ENCODE measurements around the gene AGBL1.

AGBL1 gene

DNA sequence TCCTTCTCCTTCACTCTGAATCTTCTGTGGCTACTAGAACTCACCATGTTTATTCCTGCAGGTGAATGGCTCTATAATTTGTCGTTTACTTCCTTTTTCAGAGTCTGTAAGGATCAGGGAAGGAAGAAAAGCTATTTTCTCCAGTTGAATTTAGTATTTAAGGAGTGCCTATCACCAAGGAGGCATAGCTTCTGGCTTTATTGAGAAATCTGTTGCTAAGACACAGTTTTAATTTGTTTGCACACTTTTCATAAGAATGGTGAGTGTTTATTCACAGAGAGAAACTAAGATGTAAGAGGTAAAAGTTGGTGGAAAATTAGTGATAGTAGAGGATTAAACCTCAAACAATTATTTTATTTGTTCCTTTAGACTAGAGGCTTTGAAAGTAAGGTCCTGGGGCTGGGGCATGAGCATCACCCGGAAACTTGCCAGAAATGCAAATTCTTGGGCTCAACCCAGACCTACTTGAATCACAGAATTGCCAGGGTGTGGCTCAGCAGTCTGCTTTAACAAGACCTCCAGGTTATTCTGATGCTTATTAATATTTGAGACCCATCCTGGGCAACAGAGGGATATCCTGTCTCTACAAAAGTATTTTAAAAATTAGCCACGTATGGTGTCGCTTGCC, 461.3 kb downstream of the AGBL1 start:
- DNase-seq, result no peak

DNA sequence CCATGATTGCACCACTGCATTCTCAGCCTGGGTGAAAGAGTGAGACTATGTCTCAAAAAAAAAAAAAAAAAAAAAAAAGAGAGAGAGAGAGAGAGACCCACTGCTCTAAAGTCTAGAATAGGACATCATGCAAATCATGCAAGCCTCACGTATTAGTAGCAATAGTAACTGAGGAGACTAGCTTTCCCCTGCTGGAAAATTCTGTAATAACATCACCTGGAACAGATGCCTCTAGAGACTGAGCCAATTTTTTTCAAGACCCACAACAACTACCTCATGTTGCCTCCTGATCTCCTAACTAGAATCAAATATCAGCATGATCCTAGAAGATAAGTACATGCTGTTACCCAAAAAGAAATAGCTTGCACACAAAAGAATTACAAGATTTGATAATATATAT, 461.9 kb downstream of the AGBL1 start:
- DNase-seq, result no peak

DNA sequence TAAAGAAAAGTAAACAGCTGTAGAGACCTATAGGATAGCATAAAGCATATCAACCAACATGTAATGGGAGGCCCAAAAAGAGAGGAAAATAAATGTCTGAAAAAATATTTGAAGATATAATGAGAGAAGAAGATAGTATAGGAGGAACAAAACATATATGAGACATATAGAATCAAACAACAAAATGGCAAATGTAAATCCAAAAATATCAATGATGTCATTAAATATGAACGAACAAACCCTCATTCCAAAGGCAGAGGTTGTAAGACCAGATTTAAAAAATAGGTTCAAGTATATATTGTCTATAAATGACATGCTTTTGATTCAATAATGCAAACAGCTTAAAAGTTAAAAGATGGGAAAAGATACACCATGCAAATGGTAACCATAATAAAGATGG, 470.4 kb downstream of the AGBL1 start:
- DNase-seq, result no peak

DNA sequence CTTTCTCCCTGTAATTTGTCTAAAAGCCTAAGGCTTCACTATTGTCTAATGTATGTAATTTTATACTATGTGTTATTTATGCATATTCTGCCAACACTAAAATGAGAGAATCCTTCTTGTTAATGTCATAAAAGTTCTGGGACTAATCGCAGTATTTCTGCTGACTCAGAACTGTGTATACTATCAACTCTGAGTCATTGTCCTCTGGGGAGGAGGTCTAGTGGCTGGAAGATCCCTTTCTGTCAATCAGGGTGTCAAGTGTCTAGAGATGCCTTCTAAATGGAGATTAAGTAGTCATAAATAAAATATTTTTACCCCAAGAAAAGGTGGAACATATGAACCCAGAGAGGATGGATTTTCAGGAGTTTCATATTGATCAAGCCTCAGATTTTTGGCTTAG, 473.4 kb downstream of the AGBL1 start:
- no peak for DNase-seq

DNA sequence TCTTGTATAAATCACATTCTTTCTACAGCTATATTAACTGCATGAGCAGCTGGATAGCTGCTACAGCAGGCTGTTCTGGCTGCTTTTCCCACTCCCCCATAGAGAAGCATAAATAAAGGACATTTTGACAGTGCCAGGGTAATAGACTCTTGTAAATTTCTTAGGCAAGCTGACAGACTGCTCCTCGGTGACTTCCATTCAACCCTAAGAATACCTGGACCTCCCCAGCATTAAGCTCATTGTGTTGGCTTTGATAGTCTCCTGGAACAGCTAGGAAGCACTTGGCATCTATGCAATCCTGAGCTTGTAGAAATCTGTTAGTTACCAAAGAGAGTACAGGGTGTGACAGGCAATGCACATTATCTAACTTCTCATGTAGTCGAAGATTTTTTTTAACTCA, 475.4 kb downstream of the AGBL1 start:
- DNase-seq, result no peak

DNA sequence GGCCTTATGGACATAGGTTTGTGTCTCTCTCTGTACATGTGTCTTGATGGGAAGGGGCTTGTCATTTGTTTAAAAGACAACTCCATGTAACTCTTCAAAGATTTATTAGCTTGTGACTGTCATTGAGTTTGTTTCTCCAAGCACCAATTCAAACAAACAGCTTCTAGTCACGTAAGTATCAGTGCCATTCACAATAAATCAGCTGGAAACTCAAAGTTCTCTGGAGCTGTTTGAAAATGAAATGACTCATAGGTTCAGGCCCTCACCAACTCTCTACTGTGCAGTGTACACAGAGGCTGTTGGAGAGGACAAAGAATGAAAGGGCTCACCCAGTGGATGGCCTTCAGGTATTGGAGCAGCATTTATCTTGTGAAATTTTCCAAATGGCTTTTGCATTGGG, 476.3 kb downstream of the AGBL1 start:
- DNase-seq, result no peak

DNA sequence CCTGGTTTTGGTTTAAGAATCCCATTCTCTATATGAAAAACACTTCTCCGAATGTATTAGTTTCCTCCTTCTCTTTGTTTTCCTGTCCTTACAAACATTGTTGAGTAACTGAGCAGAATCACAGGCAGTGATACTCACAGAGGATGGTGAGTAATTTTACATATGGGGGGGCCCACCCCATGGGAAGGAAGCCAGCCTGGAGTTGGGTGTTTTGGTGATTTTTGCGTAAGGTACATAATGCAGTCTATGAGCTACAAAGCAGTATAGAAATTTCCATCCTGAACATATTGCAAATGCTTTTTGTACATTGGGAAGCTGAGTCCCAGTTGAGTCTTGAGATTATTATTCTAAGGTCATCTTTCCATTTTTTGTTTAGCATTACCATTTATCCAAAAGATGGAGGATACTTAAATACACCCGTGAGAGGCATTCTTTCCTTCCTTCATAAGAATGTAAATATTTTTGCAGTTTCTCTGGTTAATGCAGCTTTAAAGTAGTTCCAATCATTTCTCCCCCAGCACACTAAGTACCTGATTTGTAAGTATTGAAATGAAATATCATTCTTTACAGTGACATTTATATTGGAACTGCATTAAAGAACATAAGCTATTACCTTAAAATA, 476.8 kb downstream of the AGBL1 start:
- no peak for DNase-seq

DNA sequence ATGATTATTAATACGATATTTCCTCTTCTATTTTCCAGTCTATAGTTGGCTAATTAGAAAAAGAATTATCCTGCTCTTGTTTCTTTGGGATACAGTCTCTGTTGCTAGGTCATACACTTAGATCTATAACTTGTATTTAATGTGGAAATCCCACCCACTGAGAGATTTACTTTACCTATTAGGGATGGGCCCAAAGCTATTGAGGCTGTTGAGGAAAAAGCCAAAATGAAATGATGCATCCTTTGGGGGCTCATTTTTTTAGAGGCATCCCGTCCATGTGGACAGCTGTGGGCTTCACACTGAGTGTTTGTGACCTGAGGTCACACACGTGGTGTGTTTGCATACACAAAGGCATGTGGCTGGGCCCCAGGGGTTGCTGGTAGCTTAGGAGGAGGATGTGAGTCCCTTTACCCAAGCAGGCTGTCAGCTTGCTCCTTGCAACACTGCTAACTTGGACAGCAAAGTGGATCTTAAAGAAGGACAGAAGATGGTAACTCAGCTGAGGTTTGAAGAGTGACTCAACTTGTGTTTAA, 477.4 kb downstream of the AGBL1 start:
- no peak for DNase-seq

DNA sequence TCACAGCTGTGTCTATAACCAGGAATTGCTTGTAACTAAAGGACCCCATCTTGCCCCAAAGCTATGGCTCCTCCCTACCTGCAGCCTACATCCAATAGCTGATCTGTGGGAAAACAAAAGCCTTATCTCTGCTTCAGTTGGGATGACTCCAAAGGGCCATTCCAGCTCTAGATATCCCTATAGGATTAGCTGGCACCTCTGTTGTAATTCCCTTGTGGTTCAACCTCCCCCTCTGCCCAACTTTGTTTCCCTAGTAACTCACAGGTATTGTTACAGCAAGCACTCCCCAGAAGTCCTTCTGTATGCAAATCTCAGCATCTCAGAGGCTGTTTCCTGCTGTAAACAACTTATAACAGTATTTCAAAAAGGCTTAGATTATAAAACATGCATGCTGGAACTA, 478.6 kb downstream of the AGBL1 start:
- no peak for DNase-seq

DNA sequence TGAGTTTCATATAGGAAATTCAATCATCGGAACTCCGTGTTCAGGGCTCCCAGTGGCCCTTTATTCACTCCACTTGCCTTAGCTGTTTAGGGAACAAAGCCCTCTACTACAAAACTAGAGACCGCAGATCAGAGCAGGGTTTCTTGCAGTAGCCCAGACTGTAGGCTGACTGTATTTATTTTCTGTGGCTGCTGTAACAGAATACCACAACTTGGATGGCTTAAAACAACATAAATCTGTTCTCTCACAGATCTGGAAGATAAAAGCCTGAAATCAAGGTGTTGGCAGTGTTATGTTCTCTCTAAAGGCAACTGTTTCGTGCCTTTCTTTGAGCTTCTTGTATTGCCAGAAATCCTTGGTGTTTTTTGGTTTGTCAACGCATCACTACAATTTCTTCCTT, 479.0 kb downstream of the AGBL1 start:
- no peak for DNase-seq

DNA sequence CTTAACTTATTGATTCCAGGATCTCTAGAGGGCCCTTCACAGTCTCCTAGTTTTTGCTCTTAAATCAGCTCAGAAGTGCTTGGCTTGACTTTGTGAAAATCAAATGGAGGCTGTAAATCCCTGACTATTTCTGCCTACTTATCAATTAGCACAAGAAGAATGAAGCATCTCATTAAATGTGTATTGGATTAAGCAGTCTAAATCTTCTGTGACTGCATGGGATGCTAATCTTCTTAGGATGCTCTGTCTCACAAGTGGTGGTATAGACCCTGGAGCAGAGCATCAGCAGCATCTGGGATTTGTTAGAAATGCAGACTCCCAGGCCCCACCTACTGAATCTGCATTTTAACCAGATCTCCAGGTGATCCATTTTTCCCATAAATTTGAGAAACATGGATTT, 488.7 kb downstream of the AGBL1 start:
- DNase-seq, result no peak

DNA sequence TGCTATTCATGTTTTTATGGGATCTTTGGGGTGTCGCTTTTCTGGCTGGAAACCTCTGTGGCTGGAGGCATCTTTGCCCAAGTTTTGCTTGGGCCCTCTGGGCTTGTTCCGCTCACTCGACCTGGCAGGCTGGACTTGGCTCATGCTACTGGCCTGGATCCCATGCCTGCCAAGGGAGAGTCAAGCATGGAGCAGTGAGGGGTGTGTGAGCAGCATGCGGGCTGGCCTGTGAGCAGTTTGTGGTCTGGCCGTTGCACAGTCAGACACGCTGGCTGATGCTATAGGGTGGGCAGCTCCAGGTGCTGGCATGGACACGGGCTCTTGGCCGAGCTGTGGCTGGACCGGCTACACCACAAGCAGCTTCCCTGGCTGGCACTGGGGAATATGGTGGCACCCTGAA, 491.1 kb downstream of the AGBL1 start:
- no peak for DNase-seq

DNA sequence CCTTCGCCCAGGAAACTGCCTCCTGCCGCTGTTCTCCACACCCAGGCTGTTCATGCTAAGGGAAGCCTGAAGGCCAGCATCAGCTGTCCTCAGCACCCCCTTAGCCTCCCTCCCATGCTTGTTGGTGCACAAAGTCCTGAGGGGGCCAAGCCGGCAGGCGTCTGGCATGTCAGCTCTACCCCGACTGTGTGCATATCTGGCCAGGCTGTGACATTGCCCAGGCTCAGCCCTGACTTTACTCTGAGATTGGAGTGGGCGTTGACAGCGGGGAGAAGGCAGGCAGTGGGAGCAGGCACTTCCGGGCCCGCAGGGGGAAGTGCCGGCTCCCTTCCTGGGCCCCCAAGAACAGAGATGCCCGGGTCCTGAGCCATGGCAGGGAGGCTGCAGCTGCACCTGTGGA, 492.2 kb downstream of the AGBL1 start:
- DNase-seq, result no peak

DNA sequence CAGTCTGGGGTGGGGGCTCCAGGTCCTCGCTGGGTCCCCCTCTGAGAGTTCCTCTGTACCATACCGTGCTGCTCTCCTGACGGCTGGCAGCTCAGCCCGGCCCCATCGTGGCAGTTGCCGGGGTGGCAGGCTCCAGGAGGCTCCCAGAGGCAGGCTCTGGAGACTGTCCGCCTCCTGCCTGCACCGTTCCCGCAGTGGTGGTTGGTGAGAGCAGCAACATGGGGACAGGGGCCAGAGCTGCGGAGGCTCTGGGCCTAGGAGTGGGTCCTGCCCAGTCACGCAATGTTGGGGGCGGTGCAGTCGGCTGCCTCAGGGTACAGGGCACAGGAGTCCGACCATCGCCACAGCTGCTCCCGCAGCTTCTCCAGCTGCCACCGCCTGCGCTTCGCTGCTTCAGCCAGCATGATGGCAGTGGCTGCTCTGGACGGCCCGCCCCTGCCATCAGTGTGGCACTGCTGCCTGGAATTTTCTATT, 492.7 kb downstream of the AGBL1 start:
- no peak for DNase-seq

DNA sequence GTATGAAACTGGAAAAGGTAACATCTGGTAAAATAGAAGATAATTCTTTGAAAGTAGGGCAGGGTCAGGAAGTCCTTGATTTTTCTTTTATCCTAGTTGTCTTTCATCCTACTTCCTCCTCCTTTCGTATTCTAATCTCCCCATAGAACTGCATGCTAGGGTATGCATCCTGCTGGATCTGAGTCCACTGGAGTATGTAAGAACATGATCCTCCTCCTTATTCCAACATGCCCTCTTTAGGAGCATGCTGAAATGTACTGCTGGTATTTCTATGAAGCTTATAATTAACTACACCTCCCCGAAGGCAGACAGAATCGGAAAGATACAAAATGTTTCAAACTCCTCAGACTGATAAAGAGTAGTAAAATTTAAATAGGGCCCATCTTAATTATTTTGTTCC, 493.8 kb downstream of the AGBL1 start:
- no peak for DNase-seq

DNA sequence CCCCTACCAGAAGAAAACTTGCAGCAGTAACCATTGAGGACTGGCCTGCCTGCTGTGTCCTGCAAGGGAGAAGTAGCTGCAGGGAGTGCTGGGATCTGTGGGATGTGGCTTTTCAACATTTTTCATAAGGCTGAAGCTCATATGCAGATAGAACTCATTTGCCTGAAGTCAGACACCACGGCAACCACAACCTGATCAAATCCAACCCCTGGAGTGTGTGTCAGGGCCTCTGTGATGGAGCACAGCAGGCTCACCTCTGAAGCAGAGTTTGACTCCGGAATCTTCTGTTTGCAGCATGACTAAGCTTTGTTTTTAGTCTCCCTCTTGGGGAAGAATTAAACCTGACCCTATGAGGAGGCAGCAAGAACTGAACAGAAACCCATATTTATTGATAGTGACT, 508.7 kb downstream of the AGBL1 start:
- DNase-seq, result no peak

DNA sequence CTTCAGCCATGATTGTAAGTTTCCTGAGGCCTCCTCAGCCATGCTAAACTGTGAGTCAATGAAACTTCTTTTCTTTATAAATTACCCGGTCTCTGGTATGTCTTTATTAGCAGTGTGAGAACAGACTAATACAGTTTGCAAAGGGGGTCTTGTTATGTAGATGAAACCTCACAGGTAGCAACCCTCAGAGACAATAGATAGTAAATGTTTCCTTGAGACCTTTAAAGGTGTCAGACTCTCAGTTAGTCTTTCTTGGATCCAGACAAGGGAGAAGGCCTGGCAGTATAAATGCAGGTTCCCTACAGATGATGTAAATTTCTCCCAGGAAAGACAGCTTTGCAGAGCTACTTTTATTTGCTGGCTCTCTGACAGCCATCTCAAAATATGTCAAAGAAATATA, 510.8 kb downstream of the AGBL1 start:
- no peak for DNase-seq

DNA sequence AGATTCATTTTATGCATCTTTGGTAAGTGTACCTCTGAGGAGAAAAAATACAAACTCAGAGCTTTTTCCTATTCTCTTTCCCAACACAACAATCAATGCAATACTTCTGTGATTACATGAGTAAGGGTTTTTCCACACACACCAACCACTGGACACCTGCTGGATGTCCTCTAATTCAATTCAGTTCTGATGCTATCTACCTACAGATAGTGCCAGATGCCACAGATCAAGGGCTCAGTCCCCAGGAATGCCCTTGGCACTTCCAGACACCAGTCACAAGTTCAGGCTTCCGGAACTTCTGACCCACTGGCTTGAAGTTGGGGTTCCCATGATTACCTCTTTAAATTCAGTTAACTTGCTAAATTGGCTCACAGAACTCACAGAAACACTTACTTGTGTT, 511.5 kb downstream of the AGBL1 start:
- no peak for DNase-seq

DNA sequence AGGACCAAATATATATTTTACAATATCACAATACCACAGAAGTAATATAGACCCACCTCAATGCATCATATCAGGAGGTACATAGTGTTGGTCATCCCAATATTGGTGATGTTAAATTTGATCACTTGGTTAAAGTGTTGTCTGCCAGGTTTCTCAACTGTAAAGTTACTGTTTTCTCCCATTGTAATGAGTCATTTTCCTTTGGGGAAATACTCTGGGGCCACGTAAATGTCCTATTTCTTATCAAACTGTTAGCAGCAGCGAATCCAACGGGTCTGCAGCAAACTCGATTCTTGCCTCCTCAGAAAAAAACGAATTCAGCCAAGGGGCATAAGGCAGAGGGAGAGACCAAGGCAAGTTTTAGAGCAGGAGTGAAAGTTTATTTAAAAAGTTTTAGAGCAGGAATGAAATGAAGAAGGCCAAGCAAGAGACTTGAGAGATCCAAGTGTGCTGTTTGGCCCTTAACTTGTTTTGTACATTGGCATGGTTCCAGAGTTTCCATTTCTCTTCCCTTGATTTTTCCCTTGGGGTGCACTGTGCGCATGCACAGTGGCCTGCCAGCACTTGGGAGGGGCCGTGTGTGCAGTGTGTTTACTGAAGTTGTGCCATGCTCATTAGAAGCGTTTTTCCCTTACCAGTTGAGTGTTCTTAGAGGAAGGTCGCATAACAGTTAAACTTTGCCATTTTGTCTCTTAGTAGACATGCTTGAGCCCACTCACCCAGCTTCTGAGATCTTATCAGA, 512.5 kb downstream of the AGBL1 start:
- DNase-seq, result no peak

DNA sequence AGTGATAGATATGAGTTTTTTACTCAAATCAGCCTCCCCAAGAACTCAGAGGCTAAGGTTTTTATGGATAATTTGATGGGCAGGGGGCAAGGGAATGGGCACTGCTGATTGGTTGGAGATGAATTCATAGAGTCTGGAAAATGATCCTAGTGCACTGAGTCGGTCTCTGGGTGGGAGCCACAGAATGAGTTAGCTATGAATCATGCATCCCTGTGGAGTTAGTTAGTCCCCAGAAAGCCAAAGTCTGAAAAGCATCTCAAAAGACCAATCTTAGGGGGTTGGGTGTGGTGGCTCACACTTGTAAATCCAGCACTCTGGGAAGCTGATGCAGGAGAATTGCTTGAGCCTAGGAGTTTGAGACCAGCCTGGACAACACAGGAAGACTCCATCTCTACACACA, 516.1 kb downstream of the AGBL1 start:
- DNase-seq, result no peak

DNA sequence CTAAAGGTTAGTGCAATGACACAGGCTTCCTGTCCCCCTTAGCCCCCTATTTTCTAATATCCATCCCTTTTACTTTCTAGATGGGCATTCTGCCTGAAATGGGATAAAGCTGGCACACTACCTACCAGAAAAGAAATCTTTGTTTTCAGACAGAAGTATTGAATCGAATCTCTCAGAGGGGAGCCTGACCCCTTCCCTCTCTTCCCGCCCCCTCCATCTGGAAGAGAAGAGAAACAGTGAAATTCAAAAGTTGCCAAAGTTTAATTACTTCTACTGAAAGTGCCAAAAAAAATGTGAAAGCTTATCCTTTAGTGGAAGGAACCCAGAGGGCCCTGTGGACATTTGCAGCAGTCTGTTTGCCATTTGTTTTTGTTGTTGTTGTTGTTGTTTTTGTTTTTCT, 523.8 kb downstream of the AGBL1 start:
- no peak for DNase-seq

DNA sequence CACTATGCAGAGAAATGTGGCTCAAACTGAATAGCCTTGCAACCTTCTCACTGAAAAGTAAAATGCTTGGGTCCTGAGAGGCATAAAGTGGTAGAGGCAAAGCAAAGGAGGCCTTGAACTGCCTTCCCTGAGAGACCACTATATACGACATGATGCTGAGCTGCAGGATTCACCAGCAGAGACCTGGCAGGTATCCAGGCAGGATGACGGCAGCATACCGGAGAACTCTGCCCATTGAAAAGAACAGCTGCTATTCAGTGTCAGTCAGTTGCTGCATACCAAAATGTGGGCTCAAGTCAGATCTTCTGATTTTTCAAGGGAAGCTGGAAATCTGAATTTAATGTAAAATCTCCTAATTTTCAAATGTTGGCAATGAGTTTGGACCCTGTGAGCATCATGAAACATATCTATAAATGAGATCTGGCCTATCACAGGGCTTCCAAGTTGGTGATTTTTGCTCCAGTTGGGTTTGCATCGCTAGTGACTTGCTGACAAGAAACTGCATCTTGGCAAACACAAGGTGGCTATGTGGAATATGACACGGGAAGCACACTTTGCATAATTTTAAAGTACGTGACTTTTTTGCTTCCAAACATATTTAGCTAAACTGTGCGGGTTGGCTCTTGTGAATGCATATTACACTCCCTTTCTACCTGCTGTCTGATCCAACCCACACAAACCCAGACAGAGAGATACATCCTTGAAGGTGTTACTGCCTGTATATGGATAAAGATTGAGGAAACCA, 529.0 kb downstream of the AGBL1 start:
- no peak for DNase-seq

DNA sequence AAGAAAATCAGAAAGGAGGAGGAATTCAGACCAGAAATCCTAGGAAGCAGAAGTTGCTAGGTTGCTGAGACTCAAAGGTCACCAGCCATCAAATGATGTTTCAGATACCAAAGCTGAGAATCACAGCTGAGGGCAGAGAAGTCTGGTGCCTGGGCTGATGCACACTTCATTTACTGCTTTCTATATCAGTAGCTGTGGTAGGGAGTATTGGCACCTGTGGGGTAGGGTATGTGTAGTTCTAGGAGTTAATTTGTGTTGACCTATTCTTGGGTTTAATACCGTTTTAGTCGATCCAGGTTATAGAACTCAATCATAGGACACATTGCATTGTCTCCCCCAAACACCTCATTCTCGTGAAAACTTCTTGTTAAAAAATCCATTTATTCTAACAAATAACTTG, 529.6 kb downstream of the AGBL1 start:
- DNase-seq, result no peak

DNA sequence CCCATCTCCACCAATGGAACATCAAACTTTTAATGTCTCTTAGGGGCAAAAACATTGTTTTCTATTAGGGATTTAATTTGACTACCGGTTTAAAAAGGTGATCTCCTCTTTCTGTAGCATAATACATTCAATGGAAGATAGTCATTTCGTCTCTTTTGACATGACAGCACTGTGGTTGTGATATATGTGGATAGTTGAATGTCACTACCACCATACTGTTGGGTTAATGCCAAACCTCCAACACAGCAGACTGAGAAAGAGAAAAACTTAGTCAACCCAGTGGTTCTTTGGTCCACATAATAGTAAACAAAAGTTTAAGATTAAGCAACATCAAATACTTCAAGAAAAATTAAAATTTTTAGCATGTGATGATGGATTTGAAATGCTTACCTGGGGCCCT, 530.4 kb downstream of the AGBL1 start:
- no peak for DNase-seq

Data from NCI-H1436 (cell line).